Measurements from ENCODE around the gene PTCHD1. TPM values are rescaled to one million over a fixed set of nuclear protein-coding genes. Genes with fewer than 3 reads are reported as not detected.

The PTCHD1 gene
- total RNA-seq, 1 experiment from 2014 or later, result not detected

GRCh38 chrX:23344238-23344903 lies 9.7 kb downstream of the PTCHD1 start:
- Histone ChIP-seq H2AFZ (ENCODE audit: low read length) (no peak overlapping the region), H3K9me2 (replicated peaks; ENCODE audit: low read length) (no peaks in the 10 kb centered on the region), H3K79me2 (ENCODE audit: low read length) (no peaks in the 10 kb centered on the region), H3K4me2 (ENCODE audit: low read length) (no peak overlapping the region), H3K9me3 (ENCODE audit: low read length) (no peaks in the 10 kb centered on the region), H3F3A (ENCODE audit: low read length, unreplicated experiment) (no peaks in the 10 kb centered on the region), H4K20me1 (ENCODE audit: low read length) (no peaks in the 10 kb centered on the region), H3K36me3 (ENCODE audit: low read depth, low read length) (no peaks in the 10 kb centered on the region), H3K9ac (ENCODE audit: low read length) (no peak overlapping the region), H3K4me1 (ENCODE audit: insufficient read depth, low read length) (0 out of 2 replicates have a peak, but pooled peaks cover 5% of the 10 kb centered on the region), H3K27ac (ENCODE audit: low read length) (no peak overlapping the region), H3K27me3 (ENCODE audit: low read length) (peaks cover 34% of the 10 kb centered on the region), H3K4me3 (ENCODE audit: low read length) (no peak overlapping the region)
- peak; percentile 46 for ATAC-seq
- peak; percentile 62 for DNase-seq
- CTCF ChIA-PET, result no interaction called here
- intact Hi-C loops (cut with micrococcal nuclease), result loop anchor here (10.0 kb wide), 1 partner anchor 210 kb away; no protein-coding TSS in a partner anchor
- POLR2A ChIA-PET (ENCODE audit: unreplicated experiment), result no interaction called here
- BruUV-seq (replicated peaks), result no TSS peak
- no peak for TF ChIP-seq EZH2 (IDR thresholded peaks at IDR 0.05; ENCODE audit: low read length, unreplicated experiment)
- TF ChIP-seq, protein P1, sequence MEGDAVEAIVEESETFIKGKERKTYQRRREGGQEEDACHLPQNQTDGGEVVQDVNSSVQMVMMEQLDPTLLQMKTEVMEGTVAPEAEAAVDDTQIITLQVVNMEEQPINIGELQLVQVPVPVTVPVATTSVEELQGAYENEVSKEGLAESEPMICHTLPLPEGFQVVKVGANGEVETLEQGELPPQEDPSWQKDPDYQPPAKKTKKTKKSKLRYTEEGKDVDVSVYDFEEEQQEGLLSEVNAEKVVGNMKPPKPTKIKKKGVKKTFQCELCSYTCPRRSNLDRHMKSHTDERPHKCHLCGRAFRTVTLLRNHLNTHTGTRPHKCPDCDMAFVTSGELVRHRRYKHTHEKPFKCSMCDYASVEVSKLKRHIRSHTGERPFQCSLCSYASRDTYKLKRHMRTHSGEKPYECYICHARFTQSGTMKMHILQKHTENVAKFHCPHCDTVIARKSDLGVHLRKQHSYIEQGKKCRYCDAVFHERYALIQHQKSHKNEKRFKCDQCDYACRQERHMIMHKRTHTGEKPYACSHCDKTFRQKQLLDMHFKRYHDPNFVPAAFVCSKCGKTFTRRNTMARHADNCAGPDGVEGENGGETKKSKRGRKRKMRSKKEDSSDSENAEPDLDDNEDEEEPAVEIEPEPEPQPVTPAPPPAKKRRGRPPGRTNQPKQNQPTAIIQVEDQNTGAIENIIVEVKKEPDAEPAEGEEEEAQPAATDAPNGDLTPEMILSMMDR (conservative IDR thresholded peaks at IDR 0.05; ENCODE audit: low read depth, low read length), result no peak

GRCh38 chrX:23344904-23345271 lies 10.2 kb downstream of the PTCHD1 start:
- Histone ChIP-seq H4K20me1 (ENCODE audit: low read length) (no peaks in the 10 kb centered on the region), H3K4me3 (ENCODE audit: low read length) (no peak overlapping the region), H3K9ac (ENCODE audit: low read length) (no peak overlapping the region), H3K9me3 (ENCODE audit: low read length) (no peaks in the 10 kb centered on the region), H3K27me3 (ENCODE audit: low read length) (peaks cover 29% of the 10 kb centered on the region), H2AFZ (ENCODE audit: low read length) (no peak overlapping the region), H3K27ac (ENCODE audit: low read length) (no peak overlapping the region), H3K79me2 (ENCODE audit: low read length) (no peaks in the 10 kb centered on the region), H3K4me2 (ENCODE audit: low read length) (no peak overlapping the region), H3K4me1 (ENCODE audit: insufficient read depth, low read length) (0 out of 2 replicates have a peak, but pooled peaks cover 5% of the 10 kb centered on the region), H3K36me3 (ENCODE audit: low read depth, low read length) (no peaks in the 10 kb centered on the region), H3F3A (ENCODE audit: low read length, unreplicated experiment) (no peaks in the 10 kb centered on the region), H3K9me2 (replicated peaks; ENCODE audit: low read length) (no peaks in the 10 kb centered on the region)
- BruUV-seq (replicated peaks), result no TSS peak
- intact Hi-C loops (cut with micrococcal nuclease), result loop anchor here (10.0 kb wide), 1 partner anchor 210 kb away; no protein-coding TSS in a partner anchor
- CTCF ChIA-PET, result no interaction called here
- DNase-seq (no peak), ATAC-seq (no peak)
- POLR2A ChIA-PET (ENCODE audit: unreplicated experiment), result no interaction called here
- TF ChIP-seq, protein P1 (conservative IDR thresholded peaks at IDR 0.05; ENCODE audit: low read depth, low read length), result no peak
- TF ChIP-seq EZH2 (IDR thresholded peaks at IDR 0.05; ENCODE audit: low read length, unreplicated experiment), result no peak
- TF ChIP-seq EZH2phosphoT487 (IDR thresholded peaks at IDR 0.05; ENCODE audit: borderline replicate concordance, low read length), result no peak

DNA sequence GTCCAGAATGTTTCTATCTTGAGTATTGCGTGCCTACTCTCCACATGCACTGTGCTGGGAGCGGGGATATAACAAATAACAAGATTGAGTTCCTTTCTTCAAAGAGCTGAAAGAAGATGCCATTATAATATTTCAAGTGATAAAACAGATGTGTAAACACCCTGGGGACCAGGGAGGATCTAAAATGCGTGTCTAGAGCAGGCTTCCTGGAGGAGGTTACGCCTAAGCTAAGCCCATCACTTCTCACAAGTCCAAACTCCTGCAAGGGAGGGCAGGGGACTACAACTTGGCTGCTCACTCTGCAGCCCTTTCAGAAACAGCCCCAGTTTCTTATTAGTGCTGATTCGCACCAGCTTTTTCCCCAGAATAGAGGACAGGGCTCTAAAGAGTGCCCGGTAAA lies 21.5 kb downstream of the PTCHD1 start:
- no TSS peak for BruUV-seq (replicated peaks)
- H3K79me2 ChIP-seq (ENCODE audit: low read length), result no peaks in the 10 kb centered on the region
- TF ChIP-seq EZH2phosphoT487 (IDR thresholded peaks at IDR 0.05; ENCODE audit: borderline replicate concordance, low read length) (no peak), EZH2 (IDR thresholded peaks at IDR 0.05; ENCODE audit: low read length, unreplicated experiment) (no peak)
- TF ChIP-seq, protein P1 (conservative IDR thresholded peaks at IDR 0.05; ENCODE audit: low read depth, low read length), result no peak
- no peaks in the 10 kb centered on the region for H3K9me3 ChIP-seq (ENCODE audit: low read length)
- no peak for DNase-seq
- POLR2A ChIA-PET (ENCODE audit: unreplicated experiment), result no interaction called here
- H3K4me1 ChIP-seq (ENCODE audit: insufficient read depth, low read length), result no peaks in the 10 kb centered on the region
- no peaks in the 10 kb centered on the region for H3F3A ChIP-seq (ENCODE audit: low read length, unreplicated experiment)
- H3K9ac ChIP-seq (ENCODE audit: low read length), result no peak overlapping the region
- peaks cover 32% of the 10 kb centered on the region for H3K27me3 ChIP-seq (ENCODE audit: low read length)
- no peak for ATAC-seq
- intact Hi-C loops (cut with micrococcal nuclease), result no loop called here
- H3K4me3 ChIP-seq (ENCODE audit: low read length), result no peak overlapping the region
- no peaks in the 10 kb centered on the region for H4K20me1 ChIP-seq (ENCODE audit: low read length)
- CTCF ChIA-PET, result no interaction called here
- no peak overlapping the region for H3K4me2 ChIP-seq (ENCODE audit: low read length)
- no peaks in the 10 kb centered on the region for H3K36me3 ChIP-seq (ENCODE audit: low read depth, low read length)
- H3K9me2 ChIP-seq (replicated peaks; ENCODE audit: low read length), result no peaks in the 10 kb centered on the region
- H2AFZ ChIP-seq (ENCODE audit: low read length), result no peak overlapping the region
- H3K27ac ChIP-seq (ENCODE audit: low read length), result no peak overlapping the region
